Measurements from ENCODE around the gene FMN2.

DNA sequence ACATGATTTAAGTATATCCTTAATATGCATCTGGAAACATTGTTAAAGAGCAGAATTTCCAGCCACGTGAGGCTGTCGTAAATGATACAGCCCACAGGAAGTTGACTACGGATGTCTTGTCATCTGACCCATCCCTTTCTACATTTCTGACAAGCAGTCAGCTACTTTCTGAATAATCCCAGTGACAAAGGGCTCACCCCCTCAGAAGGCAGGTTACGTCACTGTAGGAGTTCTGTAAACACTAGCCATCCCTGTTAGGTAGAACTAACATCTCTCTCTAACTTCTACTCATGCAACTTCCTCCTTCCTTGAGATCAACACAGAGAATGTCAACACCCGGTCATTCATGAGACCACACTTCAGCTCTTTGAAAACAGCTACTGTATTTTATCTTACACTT, 261.1 kb downstream of the FMN2 start:
- no peak for TF ChIP-seq POLR2AphosphoS5 (IDR thresholded peaks at IDR 0.05)
- TF ChIP-seq POLR2A (IDR thresholded peaks at IDR 0.05), result no peak
- TF ChIP-seq, protein P1, sequence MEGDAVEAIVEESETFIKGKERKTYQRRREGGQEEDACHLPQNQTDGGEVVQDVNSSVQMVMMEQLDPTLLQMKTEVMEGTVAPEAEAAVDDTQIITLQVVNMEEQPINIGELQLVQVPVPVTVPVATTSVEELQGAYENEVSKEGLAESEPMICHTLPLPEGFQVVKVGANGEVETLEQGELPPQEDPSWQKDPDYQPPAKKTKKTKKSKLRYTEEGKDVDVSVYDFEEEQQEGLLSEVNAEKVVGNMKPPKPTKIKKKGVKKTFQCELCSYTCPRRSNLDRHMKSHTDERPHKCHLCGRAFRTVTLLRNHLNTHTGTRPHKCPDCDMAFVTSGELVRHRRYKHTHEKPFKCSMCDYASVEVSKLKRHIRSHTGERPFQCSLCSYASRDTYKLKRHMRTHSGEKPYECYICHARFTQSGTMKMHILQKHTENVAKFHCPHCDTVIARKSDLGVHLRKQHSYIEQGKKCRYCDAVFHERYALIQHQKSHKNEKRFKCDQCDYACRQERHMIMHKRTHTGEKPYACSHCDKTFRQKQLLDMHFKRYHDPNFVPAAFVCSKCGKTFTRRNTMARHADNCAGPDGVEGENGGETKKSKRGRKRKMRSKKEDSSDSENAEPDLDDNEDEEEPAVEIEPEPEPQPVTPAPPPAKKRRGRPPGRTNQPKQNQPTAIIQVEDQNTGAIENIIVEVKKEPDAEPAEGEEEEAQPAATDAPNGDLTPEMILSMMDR (IDR thresholded peaks at IDR 0.05), result no peak
